HEK293 (cell line): ENCODE measurements around the gene KLHL17.

Experiments used
- HOXA7 ChIP-seq: sonication (generic); formaldehyde crosslinking; IDR thresholded peaks from 2 replicates; pipeline ENCODE4 v1.8.1; 2022; ENCODE audit warnings: missing genetic modification reagents, borderline replicate concordance
- KLF7 ChIP-seq: fragments of 450-650 bp; formaldehyde crosslinking; IDR thresholded peaks from 2 replicates; pipeline ENCODE4 v1.5.1; 2016; ENCODE audit warnings: missing biosample characterization, missing genetic modification characterization, borderline replicate concordance
- KLF8 ChIP-seq: fragments of 450-650 bp; formaldehyde crosslinking; IDR thresholded peaks from 2 replicates; pipeline ENCODE4 v1.5.1; 2016; ENCODE audit warnings: missing biosample characterization, missing genetic modification characterization
- MZF1 ChIP-seq: fragments of 450-650 bp; formaldehyde crosslinking; IDR thresholded peaks from 2 replicates; pipeline ENCODE4 v1.5.1; 2017; ENCODE audit warnings: missing biosample characterization, missing genetic modification characterization, borderline replicate concordance
- OSR2 ChIP-seq: fragments of 450-650 bp; formaldehyde crosslinking; IDR thresholded peaks from 2 replicates; pipeline ENCODE4 v1.5.1; 2016; ENCODE audit warnings: missing biosample characterization, missing genetic modification characterization
- SCRT2 ChIP-seq: fragments of 450-650 bp; formaldehyde crosslinking; IDR thresholded peaks from 2 replicates; pipeline ENCODE4 v1.5.1; 2016; ENCODE audit warnings: missing biosample characterization, missing genetic modification characterization
- TCF7L2 ChIP-seq: IDR thresholded peaks from 2 replicates; pipeline ENCODE4 v1.6.1; 2011; ENCODE audit warnings: low read depth, mild to moderate bottlenecking, inconsistent platforms, low read length, moderate library complexity, borderline replicate concordance
- WT1 ChIP-seq: fragments of 450-650 bp; formaldehyde crosslinking; IDR thresholded peaks from 2 replicates; pipeline ENCODE4 v1.5.1; 2016; ENCODE audit warnings: missing biosample characterization, missing genetic modification characterization
- YY1 ChIP-seq: fragments of 450-650 bp; formaldehyde crosslinking; IDR thresholded peaks from 2 replicates; pipeline ENCODE4 v1.5.1; 2018; ENCODE audit warnings: missing biosample characterization, missing genetic modification characterization
- ZBTB17 ChIP-seq: fragments of 450-650 bp; formaldehyde crosslinking; IDR thresholded peaks from 2 replicates; pipeline ENCODE4 v1.5.1; 2016; ENCODE audit warnings: missing biosample characterization, missing genetic modification characterization
- ZBTB20 ChIP-seq: fragments of 450-650 bp; formaldehyde crosslinking; IDR thresholded peaks from 2 replicates; pipeline ENCODE4 v1.5.1; 2016; ENCODE audit warnings: missing biosample characterization, missing genetic modification characterization
- ZEB2 ChIP-seq: fragments of 450-650 bp; formaldehyde crosslinking; IDR thresholded peaks from 2 replicates; pipeline ENCODE4 v1.5.1; 2016; ENCODE audit warnings: missing biosample characterization, missing genetic modification characterization
- ZFP37 ChIP-seq: fragments of 450-650 bp; formaldehyde crosslinking; IDR thresholded peaks from 2 replicates; pipeline ENCODE4 v1.5.1; 2016; ENCODE audit warnings: missing biosample characterization, missing genetic modification characterization
- ZFP69B ChIP-seq: fragments of 450-650 bp; formaldehyde crosslinking; IDR thresholded peaks from 2 replicates; pipeline ENCODE4 v1.5.1; 2016; ENCODE audit warnings: missing biosample characterization, missing genetic modification characterization
- ZNF10 ChIP-seq: fragments of 450-650 bp; formaldehyde crosslinking; IDR thresholded peaks from 2 replicates; pipeline ENCODE4 v1.5.1; 2017; ENCODE audit warnings: missing biosample characterization, missing genetic modification characterization
- ZNF121 ChIP-seq: fragments of 450-650 bp; formaldehyde crosslinking; IDR thresholded peaks from 2 replicates; pipeline ENCODE4 v1.5.1; 2016; ENCODE audit warnings: missing biosample characterization, missing genetic modification characterization
- ZNF133 ChIP-seq: fragments of 450-650 bp; formaldehyde crosslinking; IDR thresholded peaks from 2 replicates; pipeline ENCODE4 v1.5.1; 2016; ENCODE audit warnings: missing biosample characterization, missing genetic modification characterization
- ZNF138 ChIP-seq: fragments of 450-650 bp; formaldehyde crosslinking; IDR thresholded peaks from 2 replicates; pipeline ENCODE4 v1.5.1; 2016; ENCODE audit warnings: missing biosample characterization, missing genetic modification characterization, borderline replicate concordance
- ZNF16 ChIP-seq: fragments of 450-650 bp; formaldehyde crosslinking; IDR thresholded peaks from 2 replicates; pipeline ENCODE4 v1.5.1; 2016; ENCODE audit warnings: low read depth, missing biosample characterization, missing genetic modification characterization
- ZNF19 ChIP-seq: fragments of 450-650 bp; formaldehyde crosslinking; IDR thresholded peaks from 2 replicates; pipeline ENCODE4; 2016; ENCODE audit warnings: missing biosample characterization, missing genetic modification characterization, low read depth
- ZNF2 ChIP-seq: fragments of 450-650 bp; formaldehyde crosslinking; IDR thresholded peaks from 2 replicates; pipeline ENCODE4 v1.5.1; 2016; ENCODE audit warnings: missing biosample characterization, missing genetic modification characterization
- ZNF335 ChIP-seq: fragments of 450-650 bp; formaldehyde crosslinking; conservative IDR thresholded peaks from 2 replicates; pipeline ENCODE4 v1.5.1; 2016; ENCODE audit warnings: missing biosample characterization, missing genetic modification characterization
- ZNF341 ChIP-seq: fragments of 450-650 bp; formaldehyde crosslinking; IDR thresholded peaks from 2 replicates; pipeline ENCODE4; 2016; ENCODE audit warnings: low read depth, missing biosample characterization, missing genetic modification characterization
- ZNF350 ChIP-seq: fragments of 450-650 bp; formaldehyde crosslinking; IDR thresholded peaks from 2 replicates; pipeline ENCODE4 v1.5.0; 2017; ENCODE audit warnings: missing biosample characterization, mild to moderate bottlenecking, missing genetic modification characterization
- ZNF366 ChIP-seq: fragments of 450-650 bp; formaldehyde crosslinking; conservative IDR thresholded peaks from 2 replicates; pipeline ENCODE4 v1.5.1; 2016; ENCODE audit warnings: missing biosample characterization, missing genetic modification characterization
- ZNF426 ChIP-seq: fragments of 450-650 bp; formaldehyde crosslinking; IDR thresholded peaks from 2 replicates; pipeline ENCODE4 v1.5.1; 2017; ENCODE audit warnings: missing biosample characterization, missing genetic modification characterization, mild to moderate bottlenecking, inconsistent platforms, moderate library complexity
- ZNF473 ChIP-seq: fragments of 450-650 bp; formaldehyde crosslinking; IDR thresholded peaks from 2 replicates; pipeline ENCODE4 v1.5.1; 2017; ENCODE audit warnings: missing biosample characterization, missing genetic modification characterization
- ZNF654 ChIP-seq: fragments of 450-650 bp; formaldehyde crosslinking; IDR thresholded peaks from 2 replicates; pipeline ENCODE4 v1.5.1; 2016; ENCODE audit warnings: low read depth, missing biosample characterization, missing genetic modification characterization
- TF ChIP-seq, protein P1 (sequence below): fragments of 450-650 bp; formaldehyde crosslinking; IDR thresholded peaks from 2 replicates; pipeline ENCODE4 v1.5.1; 2017; ENCODE audit warnings: missing biosample characterization, missing genetic modification characterization
- TF ChIP-seq, protein P2 (sequence below): fragments of 450-650 bp; formaldehyde crosslinking; IDR thresholded peaks from 2 replicates; pipeline ENCODE4 v1.5.1; 2016; ENCODE audit warnings: missing biosample characterization, missing genetic modification characterization
- TF ChIP-seq, protein P3 (sequence below): fragments of 450-650 bp; IDR thresholded peaks from 2 replicates; pipeline ENCODE4 v1.5.1; 2018; ENCODE audit warnings: missing biosample characterization, missing genetic modification characterization
- TF ChIP-seq, protein P4 (sequence below): fragments of 450-650 bp; formaldehyde crosslinking; IDR thresholded peaks from 2 replicates; pipeline ENCODE4 v1.5.1; 2016; ENCODE audit warnings: missing biosample characterization, missing genetic modification characterization
- TF ChIP-seq, protein P5 (sequence below): fragments of 450-650 bp; formaldehyde crosslinking; IDR thresholded peaks from 2 replicates; pipeline ENCODE4 v1.5.1; 2016; ENCODE audit warnings: missing biosample characterization, missing genetic modification characterization

KLHL17 gene

GRCh38 chr1:931380-932172, 28.8 kb upstream of the KLHL17 start (continued):
- TF ChIP-seq YY1 (tag by site-specific recombination) (no peak), HOXA7 (no peak), ZBTB17 (peak; percentile 63), ZEB2 (tag by site-specific recombination) (peak; percentile 55), ZNF16 (tag by site-specific recombination) (peak; percentile 99), ZBTB20 (peak; percentile 56), SCRT2 (tag by site-specific recombination) (no peak), ZNF426 (tag by site-specific recombination) (no peak), MZF1 (0 out of 2 replicates have a peak, but pooled peaks have one; percentile 42), ZNF133 (no peak), ZNF138 (tag by site-specific recombination) (no peak), TCF7L2 (no peak), ZNF121 (tag by site-specific recombination) (peak; percentile 70; the same call in 1 of the 2 replicates), KLF8 (tag by site-specific recombination) (0 out of 2 replicates have a peak, but pooled peaks have one; percentile 17), ZNF2 (tag by site-specific recombination) (no peak), ZNF10 (peak; percentile 31; the same call in 1 of the 2 replicates), ZNF473 (no peak), ZNF350 (tag by site-specific recombination) (no peak), ZFP37 (no peak), ZNF654 (no peak), WT1 (tag by site-specific recombination) (no peak; the same call in 1 of the 2 replicates), ZNF335 (peak; percentile 84), ZNF366 (tag by site-specific recombination) (peak; percentile 21; the same call in 1 of the 2 replicates), ZFP69B (0 out of 2 replicates have a peak, but pooled peaks have one; percentile 11), ZNF341 (tag by site-specific recombination) (peak; percentile 47), ZNF19 (tag by site-specific recombination) (no peak), KLF7 (tag by site-specific recombination) (no peak), OSR2 (tag by site-specific recombination) (peak; percentile 73)
- TF ChIP-seq, protein P1, sequence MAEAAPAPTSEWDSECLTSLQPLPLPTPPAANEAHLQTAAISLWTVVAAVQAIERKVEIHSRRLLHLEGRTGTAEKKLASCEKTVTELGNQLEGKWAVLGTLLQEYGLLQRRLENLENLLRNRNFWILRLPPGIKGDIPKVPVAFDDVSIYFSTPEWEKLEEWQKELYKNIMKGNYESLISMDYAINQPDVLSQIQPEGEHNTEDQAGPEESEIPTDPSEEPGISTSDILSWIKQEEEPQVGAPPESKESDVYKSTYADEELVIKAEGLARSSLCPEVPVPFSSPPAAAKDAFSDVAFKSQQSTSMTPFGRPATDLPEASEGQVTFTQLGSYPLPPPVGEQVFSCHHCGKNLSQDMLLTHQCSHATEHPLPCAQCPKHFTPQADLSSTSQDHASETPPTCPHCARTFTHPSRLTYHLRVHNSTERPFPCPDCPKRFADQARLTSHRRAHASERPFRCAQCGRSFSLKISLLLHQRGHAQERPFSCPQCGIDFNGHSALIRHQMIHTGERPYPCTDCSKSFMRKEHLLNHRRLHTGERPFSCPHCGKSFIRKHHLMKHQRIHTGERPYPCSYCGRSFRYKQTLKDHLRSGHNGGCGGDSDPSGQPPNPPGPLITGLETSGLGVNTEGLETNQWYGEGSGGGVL (tag by site-specific recombination): no peak
- TF ChIP-seq, protein P2, sequence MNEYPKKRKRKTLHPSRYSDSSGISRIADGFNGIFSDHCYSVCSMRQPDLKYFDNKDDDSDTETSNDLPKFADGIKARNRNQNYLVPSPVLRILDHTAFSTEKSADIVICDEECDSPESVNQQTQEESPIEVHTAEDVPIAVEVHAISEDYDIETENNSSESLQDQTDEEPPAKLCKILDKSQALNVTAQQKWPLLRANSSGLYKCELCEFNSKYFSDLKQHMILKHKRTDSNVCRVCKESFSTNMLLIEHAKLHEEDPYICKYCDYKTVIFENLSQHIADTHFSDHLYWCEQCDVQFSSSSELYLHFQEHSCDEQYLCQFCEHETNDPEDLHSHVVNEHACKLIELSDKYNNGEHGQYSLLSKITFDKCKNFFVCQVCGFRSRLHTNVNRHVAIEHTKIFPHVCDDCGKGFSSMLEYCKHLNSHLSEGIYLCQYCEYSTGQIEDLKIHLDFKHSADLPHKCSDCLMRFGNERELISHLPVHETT (tag by site-specific recombination): 0 out of 2 replicates have a peak, but pooled peaks have one; percentile 33
- TF ChIP-seq, protein P3, sequence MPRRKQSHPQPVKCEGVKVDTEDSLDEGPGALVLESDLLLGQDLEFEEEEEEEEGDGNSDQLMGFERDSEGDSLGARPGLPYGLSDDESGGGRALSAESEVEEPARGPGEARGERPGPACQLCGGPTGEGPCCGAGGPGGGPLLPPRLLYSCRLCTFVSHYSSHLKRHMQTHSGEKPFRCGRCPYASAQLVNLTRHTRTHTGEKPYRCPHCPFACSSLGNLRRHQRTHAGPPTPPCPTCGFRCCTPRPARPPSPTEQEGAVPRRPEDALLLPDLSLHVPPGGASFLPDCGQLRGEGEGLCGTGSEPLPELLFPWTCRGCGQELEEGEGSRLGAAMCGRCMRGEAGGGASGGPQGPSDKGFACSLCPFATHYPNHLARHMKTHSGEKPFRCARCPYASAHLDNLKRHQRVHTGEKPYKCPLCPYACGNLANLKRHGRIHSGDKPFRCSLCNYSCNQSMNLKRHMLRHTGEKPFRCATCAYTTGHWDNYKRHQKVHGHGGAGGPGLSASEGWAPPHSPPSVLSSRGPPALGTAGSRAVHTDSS: no peak
- TF ChIP-seq, protein P4, sequence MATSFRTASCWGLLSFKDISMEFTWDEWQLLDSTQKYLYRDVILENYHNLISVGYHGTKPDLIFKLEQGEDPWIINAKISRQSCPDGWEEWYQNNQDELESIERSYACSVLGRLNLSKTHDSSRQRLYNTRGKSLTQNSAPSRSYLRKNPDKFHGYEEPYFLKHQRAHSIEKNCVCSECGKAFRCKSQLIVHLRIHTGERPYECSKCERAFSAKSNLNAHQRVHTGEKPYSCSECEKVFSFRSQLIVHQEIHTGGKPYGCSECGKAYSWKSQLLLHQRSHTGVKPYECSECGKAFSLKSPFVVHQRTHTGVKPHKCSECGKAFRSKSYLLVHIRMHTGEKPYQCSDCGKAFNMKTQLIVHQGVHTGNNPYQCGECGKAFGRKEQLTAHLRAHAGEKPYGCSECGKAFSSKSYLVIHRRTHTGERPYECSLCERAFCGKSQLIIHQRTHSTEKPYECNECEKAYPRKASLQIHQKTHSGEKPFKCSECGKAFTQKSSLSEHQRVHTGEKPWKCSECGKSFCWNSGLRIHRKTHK: no peak
- TF ChIP-seq, protein P5, sequence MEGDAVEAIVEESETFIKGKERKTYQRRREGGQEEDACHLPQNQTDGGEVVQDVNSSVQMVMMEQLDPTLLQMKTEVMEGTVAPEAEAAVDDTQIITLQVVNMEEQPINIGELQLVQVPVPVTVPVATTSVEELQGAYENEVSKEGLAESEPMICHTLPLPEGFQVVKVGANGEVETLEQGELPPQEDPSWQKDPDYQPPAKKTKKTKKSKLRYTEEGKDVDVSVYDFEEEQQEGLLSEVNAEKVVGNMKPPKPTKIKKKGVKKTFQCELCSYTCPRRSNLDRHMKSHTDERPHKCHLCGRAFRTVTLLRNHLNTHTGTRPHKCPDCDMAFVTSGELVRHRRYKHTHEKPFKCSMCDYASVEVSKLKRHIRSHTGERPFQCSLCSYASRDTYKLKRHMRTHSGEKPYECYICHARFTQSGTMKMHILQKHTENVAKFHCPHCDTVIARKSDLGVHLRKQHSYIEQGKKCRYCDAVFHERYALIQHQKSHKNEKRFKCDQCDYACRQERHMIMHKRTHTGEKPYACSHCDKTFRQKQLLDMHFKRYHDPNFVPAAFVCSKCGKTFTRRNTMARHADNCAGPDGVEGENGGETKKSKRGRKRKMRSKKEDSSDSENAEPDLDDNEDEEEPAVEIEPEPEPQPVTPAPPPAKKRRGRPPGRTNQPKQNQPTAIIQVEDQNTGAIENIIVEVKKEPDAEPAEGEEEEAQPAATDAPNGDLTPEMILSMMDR (tag by site-specific recombination): peak; percentile 54; the same call in 1 of the 2 replicates
